Left colon (tissue), 2 donors: ENCODE measurements around the gene TBL1X. TPM values are rescaled to one million over a fixed set of nuclear protein-coding genes. Genes with fewer than 3 reads are reported as not detected.
A peak's percentile ranks its signal among the peaks of the same experiment; 100 is the strongest.
"Not testable (repeated sequence)": the region's sequence is repeated elsewhere in the genome, so short reads cannot be mapped to it uniquely, and the experiment has no call there.

Source experiments
- ATAC-seq: fragments of 200-7000 bp; cut with Tn5 transposase; one replicate; pipeline ENCODE4 v1.9.1; 2020; ENCODE audit warnings: mild to moderate bottlenecking, moderate library complexity
- DNase-seq, 2 donors: peaks; one replicate each; pipeline ENCODE4 v3.0.0-alpha.2; 2020
- intact Hi-C, 2 donors: fragments of 100-400 bp; cut with DNase I in 1 of 2; cut with micrococcal nuclease in 1 of 2; formaldehyde crosslinking; loops; one replicate each; pipeline versions ENCODE4 v1.11.2 to v1.14.0; 2022; cut with DNase I, micrococcal nuclease
- long read RNA-seq: library from polyadenylated mRNA; unstranded; transcript quantifications from one replicate; pipeline ENCODE4 v2.0.0, GENCODE V29; 2021
- total RNA-seq, 2 donors: library from RNA; stranded (reverse); fragmentation: NEBNext Ultra II Directional; extraction: Animal tissue kit (Norgen Biotek cat#: 25700); gene quantifications; one replicate each; pipeline ENCODE4 v1.2.1, GENCODE V29; 2021
- donor health status: DM: no; HTN: no; CAD: no.
- donor health status: DM: yes; HTN: yes; CAD: no.

TBL1X gene
- total RNA-seq = 10 to 100 TPM; 15.4 to 17.3 TPM
- long read RNA-seq, full-length matches to known transcripts = 3 of 29 reads
- long read RNA-seq, partial matches to known transcripts = 2 of 29 reads
- long read RNA-seq, other reads (novel, unspliced or antisense) = 24 of 29 reads

DNA sequence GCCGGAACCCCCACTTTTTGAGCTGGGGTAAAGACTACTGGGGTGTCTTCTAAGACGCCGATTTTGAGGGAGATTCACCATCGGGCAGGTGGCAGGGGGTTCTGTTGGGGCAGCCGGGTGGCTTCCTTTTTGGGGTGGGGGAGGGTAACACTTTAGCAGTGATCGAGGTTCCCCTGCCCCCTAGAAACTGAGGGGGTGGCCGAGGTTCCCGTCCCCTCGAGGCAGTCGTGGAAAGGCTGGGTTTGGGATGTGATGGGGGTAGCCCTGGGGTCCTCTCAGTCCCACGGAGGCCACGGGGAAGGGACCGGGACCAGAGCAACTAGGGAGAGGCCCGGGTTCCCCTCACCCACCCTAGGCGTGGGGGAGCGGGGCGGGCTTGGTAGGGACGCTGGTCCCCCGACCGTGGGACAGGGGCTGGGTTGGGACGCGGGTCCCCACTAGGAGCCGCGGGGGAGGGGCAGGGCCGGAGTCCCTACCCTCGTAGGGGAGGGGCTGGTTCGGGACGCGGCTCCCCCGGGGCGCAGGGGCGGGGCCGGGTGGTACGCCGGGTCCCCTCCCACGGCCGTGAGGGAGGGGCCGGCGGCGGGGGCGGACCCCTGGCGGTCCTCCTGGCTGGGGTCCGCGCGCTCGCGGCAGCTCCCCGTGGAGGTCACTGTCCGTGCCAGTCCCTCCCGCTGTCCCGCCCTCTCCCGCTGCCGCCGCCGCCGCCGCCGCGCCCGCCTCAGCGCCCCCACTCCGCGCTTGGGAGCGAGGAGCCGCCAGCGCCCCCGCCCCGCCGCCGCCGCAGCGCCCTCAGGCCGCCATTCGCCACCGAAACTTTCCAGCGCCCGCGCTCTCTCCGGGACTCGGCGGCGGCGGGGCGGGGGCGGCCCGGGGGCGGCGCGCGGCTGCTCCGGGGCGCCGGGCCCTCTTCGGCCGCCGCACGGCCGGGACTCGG lies at the start of gene TBL1X:
TSS of gene TBL1X (plus strand) at position 624 of the 937 bp plus-strand sequence. CDS start 188,529 bp downstream, outside the sequence.
- peak; percentile 11 for ATAC-seq
- intact Hi-C loops = loop anchor here in 1 of 2 donors (5.0 kb wide), 1 partner anchor 122 kb away; no protein-coding TSS in a partner anchor

DNA sequence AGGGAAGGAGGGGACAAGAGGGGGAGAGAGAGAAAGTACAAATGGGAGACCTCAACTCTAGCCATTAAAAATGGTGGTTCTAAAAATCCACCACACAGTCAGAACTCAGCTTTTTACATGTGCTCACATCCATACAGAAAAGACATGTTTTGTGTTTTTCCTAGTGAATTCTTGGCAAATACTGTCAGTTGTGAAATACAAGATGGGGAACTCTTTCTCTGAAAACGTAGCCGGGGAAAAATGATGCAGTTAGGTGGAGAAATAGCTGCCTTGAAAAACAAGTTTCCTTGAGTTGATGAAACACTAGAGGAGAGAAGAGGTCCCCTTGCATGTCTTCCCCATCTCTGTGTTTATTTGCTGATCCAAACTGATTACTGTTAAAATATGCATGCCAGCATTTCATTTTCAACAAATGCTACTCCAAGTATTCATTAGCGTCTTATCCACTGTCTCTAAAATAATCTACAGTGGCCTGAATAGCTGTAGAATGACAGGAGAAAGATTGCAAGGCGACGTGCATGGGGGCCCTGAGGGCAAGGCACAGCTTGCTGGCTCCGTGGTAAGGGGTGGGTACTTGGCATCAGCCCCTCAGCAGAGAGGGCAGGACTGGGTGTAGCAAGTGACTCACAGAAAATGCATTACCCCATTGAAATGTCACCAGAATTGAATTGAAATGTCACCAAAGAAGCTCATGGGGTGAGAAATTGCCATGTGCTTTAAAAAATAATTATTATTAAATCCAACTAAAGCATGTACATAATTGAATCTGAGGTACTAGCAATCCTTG lies 48.1 kb upstream of the TBL1X start:
- DNase-seq = no peak
- intact Hi-C loops = no loop called here
- no peak for ATAC-seq

More for the DNA sequence above, at the start of gene TBL1X:
- DNase-seq = peak; percentile 30 to 64

DNA sequence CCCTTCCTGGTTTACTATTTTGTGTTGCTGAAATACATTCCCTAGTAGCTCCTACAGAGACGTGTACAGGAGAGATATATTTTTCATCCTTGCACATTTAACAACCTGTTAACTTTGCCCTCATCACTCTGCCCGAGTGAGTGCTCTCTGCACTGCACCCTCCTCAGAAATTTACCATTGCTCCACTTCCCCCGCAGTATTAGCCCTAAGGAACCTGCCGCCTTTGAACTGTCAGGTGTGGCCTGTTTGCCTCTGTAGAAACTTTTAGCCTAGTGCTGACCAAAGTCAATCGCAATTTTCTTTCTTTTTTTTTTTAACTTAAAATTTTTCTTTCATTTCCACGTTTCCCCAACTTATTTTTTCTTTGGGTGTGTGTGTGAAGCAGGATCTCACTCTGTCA lies 46.6 kb upstream of the TBL1X start:
- ATAC-seq = peak; percentile 50
- intact Hi-C loops = no loop called here
- DNase-seq = no peak

DNA sequence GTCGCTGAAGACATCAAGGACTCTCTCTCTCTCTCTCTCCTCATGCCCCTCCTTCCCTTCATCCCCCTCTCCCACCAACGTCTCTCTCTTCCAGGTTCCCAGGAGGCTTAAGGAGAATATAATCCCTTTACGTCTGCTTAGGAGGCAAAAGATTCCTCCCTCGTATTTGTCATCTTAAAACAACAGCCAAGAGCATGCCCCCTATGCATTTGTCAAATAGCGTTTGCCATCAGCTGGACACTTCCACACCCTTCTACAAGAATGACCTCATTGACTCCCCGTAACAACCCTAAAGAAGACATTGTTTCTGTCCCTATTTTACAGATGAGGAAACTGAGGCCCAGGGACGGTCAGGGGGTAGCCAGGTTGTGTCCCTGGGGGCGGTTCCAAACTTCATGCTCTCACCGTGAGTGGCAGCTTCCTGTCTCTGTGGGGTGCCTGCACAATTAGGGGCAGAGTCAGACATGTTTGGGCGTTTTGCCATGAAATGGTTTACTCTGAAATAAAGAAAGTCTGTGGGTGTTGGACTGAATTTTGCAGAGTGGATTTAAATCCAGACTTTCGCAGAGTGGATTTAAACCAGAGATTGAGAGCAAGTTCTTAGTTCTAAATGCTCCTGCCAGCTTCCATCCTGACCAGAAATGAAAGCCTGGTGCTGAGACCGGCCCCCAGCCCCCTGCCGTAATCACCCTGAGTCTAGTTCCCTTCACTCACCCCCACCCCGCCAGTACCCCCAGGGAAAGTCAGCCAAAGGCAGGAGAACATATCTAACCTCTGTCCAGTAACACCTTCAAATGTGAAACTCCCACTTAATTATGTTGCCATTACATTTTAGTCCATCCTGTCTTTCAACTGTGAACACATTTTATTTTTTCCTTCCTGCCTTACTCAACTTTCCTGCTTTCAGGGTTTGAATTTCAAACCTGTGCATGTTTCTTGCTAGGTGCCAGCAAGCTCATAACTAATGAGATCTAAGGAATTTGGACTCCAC lies 44.3 kb upstream of the TBL1X start:
- ATAC-seq = no peak
- no peak for DNase-seq
- intact Hi-C loops = no loop called here

DNA sequence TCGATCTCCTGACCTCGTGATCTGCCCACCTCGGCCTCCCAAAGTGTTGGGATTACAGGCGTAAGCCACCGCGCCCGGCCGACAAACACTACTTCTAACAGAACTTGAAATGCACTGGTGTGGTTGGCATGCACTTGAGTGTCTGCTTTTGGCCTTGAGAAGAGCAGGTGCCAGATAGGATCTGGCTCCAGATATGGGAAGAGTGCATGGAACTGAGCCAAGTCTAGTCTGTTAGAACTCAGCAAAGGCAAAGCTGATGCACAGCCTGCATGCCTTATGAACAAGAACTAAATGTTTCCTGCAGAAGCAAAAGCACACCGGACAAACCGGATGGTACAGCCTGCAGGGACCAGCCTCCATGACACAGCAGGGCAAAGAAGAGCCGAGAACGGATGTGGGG lies 35.1 kb upstream of the TBL1X start:
- intact Hi-C loops = no loop called here
- DNase-seq (no peak), ATAC-seq (no peak)

DNA sequence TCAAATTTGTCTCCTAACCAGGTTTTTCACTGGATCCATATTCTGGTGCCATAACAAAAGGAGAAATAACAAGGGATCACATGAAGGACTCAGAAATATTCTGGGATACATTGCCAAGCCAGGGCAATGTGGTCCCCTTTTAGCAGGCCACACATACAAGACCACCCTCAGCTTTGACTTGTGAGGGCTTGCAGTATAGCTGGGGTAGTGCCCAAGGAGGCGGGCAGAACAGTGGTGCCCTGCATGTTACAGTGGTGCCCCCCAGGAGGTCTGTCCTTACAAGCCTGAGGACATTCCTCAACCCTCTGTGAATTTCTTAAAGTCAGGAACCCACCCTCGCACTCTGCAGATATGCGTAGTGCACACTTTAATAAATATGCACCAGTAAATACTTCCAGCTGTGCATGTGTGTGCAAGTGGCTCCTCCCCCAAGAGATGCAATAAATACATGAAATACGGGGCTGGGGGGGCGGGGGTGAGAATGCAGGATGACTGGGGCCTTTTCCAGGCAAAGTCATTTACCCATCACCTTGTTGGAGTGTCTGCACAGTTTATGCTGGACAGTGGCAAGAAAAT lies 34.4 kb upstream of the TBL1X start:
- intact Hi-C loops = no loop called here
- DNase-seq (no peak), ATAC-seq (no peak)

DNA sequence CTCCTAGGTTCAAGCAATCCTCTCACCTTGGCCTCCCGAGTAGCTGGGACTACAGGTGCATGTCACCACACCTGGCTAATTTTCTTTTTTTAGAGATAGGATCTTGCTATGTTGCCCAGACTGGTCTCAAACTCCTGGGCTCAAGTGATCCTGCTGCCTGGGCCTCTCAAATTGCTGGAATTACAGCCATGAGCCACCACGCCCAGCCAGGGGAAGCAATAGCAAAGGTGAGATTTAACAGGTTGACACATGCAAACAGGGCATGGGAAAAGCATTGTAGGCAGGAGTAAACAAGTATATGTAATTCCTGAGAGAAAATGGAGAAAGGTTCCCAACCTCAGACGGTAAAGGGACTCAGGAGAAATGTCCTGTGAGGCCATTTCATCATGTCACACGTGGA lies 33.6 kb upstream of the TBL1X start:
- ATAC-seq (peak; percentile 34), DNase-seq (no peak)
- intact Hi-C loops = no loop called here

DNA sequence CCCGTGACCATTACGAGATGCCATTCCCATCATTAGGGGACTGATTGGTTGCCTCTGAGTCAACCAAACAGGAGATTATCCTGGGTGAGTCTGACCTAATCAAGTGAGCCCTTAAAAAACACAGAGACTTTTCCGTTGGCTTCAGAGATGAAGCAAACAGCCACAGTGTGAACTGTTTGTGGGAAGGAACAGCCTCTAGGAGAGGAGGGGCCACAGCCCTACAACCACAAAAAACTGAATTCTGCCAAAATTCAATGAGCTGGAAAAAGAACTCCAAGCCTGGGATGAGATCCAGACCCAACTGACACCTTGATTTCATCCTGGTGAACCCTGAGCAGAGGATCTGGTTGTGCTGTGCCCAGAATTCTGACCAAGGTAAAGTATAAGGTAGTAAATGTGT lies 31.3 kb upstream of the TBL1X start:
- ATAC-seq (no peak), DNase-seq (no peak)
- intact Hi-C loops = no loop called here

DNA sequence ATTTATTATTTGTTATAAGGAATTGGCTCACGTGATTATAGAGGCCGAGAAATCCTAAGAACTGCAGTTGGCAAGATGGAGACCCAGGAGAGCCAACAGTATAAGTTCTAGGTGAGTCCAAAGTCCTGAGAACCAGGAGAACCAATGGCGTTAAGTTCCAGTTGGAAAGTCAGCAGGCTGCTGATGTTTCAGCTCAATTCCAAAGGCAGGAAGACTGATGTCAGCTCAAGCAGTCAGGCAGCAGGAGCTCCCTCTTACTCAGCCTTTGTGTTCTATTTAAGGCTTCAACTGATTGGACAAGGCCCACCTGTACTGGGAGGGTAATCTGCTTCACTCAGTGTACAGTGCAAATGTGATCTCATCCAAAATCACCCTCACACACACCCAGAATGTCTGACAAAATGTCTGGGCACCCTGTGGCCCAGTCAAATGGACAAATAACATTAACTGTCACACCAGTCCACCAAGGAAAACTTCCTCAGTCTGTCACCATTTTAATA lies 30.8 kb upstream of the TBL1X start:
- ATAC-seq (no peak), DNase-seq (no peak)
- intact Hi-C loops = no loop called here

DNA sequence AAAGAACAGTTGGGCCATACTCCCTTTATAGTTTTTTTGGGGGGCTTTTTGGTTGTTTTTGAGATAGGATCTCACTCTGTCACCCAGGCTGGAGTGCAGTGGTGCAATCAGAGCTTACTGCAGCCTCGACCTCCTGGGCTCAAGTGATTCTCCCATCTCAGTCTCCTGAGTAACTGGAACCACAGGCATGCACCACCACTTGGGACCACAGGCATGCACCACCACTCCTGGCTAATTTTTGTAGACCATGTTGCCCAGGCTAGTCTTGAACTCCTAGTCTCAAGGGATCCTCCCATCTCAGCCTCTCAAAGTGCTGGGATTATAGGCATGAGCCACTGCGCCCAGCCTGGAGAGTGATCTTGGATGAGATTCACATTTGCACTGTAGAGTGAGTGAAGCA lies 29.8 kb upstream of the TBL1X start:
- intact Hi-C loops, DNase-seq: not testable (repeated sequence)

DNA sequence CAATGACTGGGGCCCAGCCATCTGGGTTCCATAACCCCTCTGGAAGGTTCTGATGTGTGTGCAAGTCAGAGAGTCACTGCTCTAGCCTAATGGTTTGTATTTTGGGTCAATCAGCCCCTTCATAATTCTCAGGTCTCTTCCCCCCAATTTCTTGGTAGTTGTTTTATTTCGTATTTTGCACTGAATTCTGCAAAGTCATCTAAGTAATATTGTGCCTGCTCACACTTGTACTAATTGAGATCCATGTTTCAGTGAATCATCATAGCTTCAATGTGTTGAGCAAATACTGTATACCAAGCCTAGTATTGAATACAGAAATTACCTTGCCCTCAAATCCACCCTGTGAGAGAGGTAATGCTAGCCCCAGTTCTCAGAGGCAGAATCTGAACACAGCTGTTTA lies 28.0 kb upstream of the TBL1X start:
- intact Hi-C loops = no loop called here
- no peak for DNase-seq
- no peak for ATAC-seq

More for the DNA sequence above, 29.8 kb upstream of the TBL1X start:
- ATAC-seq = not testable (repeated sequence)

DNA sequence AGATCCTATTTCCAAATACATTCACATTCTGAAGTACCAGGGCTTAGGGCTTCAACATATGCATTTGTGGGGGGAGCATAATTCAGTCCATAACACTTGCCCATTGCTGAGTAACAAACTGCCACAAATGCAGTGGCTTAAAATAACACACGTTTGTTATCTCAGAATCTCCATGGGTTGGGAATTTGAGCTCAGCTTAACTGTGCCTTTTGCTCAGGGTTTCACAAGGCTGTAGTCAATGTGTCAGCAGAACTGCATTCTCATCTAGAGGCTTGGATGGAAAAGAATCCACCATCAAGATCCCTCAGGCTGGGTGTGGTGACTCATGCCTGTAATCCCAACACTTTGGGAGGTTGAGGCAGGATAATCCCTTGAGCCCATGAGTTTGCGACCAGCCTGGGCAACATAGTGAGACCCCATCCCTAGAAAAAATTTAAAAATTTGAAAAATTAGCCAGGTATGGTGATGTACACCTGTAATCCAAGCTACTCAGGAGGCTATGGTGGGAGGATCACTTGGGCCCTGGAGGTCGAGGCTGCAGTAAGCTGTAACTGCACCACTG lies 25.8 kb upstream of the TBL1X start:
- no peak for DNase-seq
- no peak for ATAC-seq
- intact Hi-C loops = no loop called here

DNA sequence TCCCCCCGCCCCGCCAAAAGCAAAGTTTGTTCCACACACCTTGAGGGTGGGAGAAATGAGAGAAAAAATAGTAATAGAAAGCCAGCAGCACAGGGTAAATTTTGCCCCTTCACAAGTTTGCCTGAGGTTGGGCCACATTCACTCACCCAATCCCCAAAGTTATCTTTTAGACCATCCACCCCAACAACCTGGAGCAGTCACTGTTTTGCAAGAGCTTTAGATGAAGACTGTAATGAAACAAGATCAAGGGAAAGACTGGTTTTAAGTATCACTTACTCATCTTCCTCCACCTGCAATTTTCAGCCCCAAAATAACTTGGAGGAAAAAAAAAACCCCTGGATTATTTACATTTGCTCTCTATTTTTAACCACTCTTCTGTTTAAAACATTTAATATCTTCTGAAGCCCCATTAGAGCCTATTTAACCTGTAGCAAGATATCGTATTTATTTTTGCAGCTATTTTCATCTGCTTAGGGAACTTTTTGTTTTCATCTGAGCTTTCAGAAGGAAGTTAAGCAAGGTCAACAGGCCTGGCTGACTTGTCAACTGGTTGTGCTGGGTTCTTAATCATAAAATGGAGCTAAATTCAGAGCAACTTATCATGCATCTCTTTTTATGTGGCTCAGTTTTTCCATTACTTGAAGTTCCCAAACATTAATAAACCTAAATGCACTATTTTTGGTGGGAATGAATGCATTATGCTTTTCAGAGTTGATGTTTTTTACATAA lies 24.6 kb upstream of the TBL1X start:
- intact Hi-C loops = no loop called here
- ATAC-seq (no peak), DNase-seq (no peak)

DNA sequence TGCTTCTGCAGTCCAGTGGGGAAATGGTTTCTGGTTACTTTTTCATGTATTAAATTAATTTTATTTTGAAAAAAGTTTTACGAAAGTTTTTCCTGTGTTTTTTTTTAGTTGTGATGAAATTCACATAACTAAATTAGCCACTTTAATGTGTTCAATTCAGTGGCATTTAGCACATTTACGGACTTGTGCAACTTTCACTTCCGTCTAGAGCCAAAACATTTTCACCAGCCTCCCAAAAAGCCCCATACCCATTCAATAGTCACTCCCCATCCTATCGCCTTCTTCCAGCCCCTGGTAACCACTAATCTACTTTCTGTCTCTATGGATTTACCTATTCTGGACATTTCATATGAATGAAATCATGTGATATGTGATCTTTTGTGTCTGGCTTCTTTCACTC lies 22.8 kb upstream of the TBL1X start:
- intact Hi-C loops = no loop called here
- DNase-seq = no peak
- no peak for ATAC-seq

DNA sequence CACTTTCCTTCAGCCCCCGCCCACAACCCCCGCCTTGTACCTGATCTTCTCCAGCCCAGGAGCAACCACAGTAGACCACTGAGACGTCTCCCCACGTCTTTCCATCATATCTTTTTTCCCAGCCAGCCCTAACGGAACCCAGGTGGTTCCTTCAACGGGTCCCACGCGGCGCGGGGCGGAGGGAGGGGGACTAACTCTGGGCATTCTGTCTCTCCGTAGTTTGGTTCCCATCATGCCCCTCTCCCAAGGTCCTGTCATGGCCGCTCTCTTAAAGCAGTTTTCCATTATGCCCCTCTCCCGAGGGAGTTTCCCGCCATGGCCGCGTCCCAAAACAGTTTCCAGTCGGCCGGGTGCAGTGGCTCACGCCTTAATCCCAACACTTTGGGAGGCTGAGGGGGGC lies 21.5 kb upstream of the TBL1X start:
- intact Hi-C loops = no loop called here

DNA sequence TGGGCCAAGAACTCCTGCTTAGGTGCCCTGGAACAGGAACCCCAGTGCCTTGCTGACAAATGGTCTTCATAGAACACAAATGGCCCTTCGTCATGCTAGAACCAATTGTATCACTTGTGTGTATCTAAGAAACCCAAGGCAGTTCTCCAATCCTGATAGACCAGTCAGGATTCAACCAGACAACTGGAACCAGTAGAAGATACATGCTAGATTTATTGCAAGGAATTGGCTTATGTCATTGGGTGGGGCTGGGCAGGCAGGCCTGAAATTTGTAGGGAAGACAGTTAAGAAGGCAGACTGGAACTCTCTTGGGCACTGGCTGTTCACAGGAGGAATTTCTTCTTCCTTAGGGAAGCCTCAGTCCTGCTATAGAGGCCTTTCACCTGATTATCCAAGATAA lies 17.0 kb upstream of the TBL1X start:
- intact Hi-C loops = loop anchor here in 1 of 2 donors (5.0 kb wide), 1 partner anchor 96 kb away; no protein-coding TSS in a partner anchor
- peak; percentile 51 for ATAC-seq
- DNase-seq = no peak

More for the DNA sequence above, 21.5 kb upstream of the TBL1X start:
- ATAC-seq (no peak), DNase-seq (no peak)
